Peyer's patch (tissue), 4 donors: ENCODE data around the gene ARMC9.

Experiments
- CTCF ChIP-seq, 6 experiments: fragments of 450-650 bp in 4 of 6; fragments of 200-600 bp in 2 of 6; sonication (generic) in 1 of 6; IDR thresholded peaks; one replicate each; pipeline ENCODE4 v1.5.1; 2017 to 2019; ENCODE audit warnings: antibody characterized with exemption in 6 of 6, mild to moderate bottlenecking in 3 of 6, moderate library complexity in 1 of 6
- POLR2A ChIP-seq, 2 donors: fragments of 450-650 bp; IDR thresholded peaks; one replicate each; pipeline ENCODE4 v1.5.1; 2017; ENCODE audit warnings: antibody characterized with exemption in 2 of 2, mild to moderate bottlenecking in 2 of 2, moderate library complexity in 2 of 2

GRCh38 chr2:231222318-231223000, 24.0 kb downstream of the ARMC9 start:
- TF ChIP-seq CTCF (IDR thresholded peaks at IDR 0.05) (no peak), POLR2A (IDR thresholded peaks at IDR 0.05) (no peak)
